ENCODE data around the gene PC. TPM values are rescaled to one million over a fixed set of nuclear protein-coding genes. Genes with fewer than 3 reads are reported as not detected.

PC gene
- total and polyA plus RNA-seq, 9 donors: 4.2 to 27.5 (median 14.7) TPM

- Histone ChIP-seq H3K9me3 (no peaks in the 10 kb centered on the region), H3K36me3 (no peaks in the 10 kb centered on the region), H3K27me3 (no peaks in the 10 kb centered on the region), H3K27ac (no peak overlapping the region), H3K4me3 (no peak overlapping the region), H3K4me1 (ENCODE audit: insufficient read depth) (no peaks in the 10 kb centered on the region)
- TF ChIP-seq EP300 (IDR thresholded peaks at IDR 0.05) (no peak), CTCF (IDR thresholded peaks at IDR 0.05) (no peak)
- no peak for DNase-seq
- intact Hi-C loops (cut with DNase I): no loop called here
- WGBS, 3 donors: 33 to 47% (median 40%) methylated on average over 9 of the region's 9 CpGs
Observed at GRCh38 chr11:66976028-66976467, 17.9 kb upstream of the PC start.

GRCh38 chr11:66975405-66976027 is 17.3 kb upstream of the PC start:
- H3K9me3 ChIP-seq: no peaks in the 10 kb centered on the region
- no peak for TF ChIP-seq CTCF (IDR thresholded peaks at IDR 0.05)
- no peak for TF ChIP-seq EP300 (IDR thresholded peaks at IDR 0.05)
- no peak for TF ChIP-seq POLR2A (IDR thresholded peaks at IDR 0.05)

GRCh38 chr11:66974724-66975404 is 16.7 kb upstream of the PC start, which contains the start of gene C11orf86:
C11orf86 (plus strand) TSS chr11:66975304; CDS start chr11:66975363, 59 bp downstream.
- DNase-seq: no peak
- Histone ChIP-seq H3K27ac (no peak within 1 kb of the TSS), H3K4me1 (ENCODE audit: insufficient read depth) (no peaks in the 10 kb centered on the region), H3K36me3 (no peaks in the 10 kb centered on the region), H3K9me3 (no peaks in the 10 kb centered on the region), H3K27me3 (no peaks in the 10 kb centered on the region), H3K4me3 (no peak within 1 kb of the TSS)
- WGBS, 3 donors: 76 to 84% (median 81%) methylated on average over 10 of the region's 10 CpGs
- intact Hi-C loops (cut with DNase I): no loop called here
- TF ChIP-seq EP300 (IDR thresholded peaks at IDR 0.05): no peak
- no peak for TF ChIP-seq CTCF (IDR thresholded peaks at IDR 0.05)
- no peak for TF ChIP-seq POLR2A (IDR thresholded peaks at IDR 0.05)

More at GRCh38 chr11:66975405-66976027, 17.3 kb upstream of the PC start:
- H3K27me3 ChIP-seq: no peaks in the 10 kb centered on the region
- no peaks in the 10 kb centered on the region for H3K36me3 ChIP-seq
- WGBS, 3 donors: 62 to 75% (median 64%) methylated on average over 11 of the region's 11 CpGs
- intact Hi-C loops (cut with DNase I): no loop called here
- no peaks in the 10 kb centered on the region for H3K4me1 ChIP-seq (ENCODE audit: insufficient read depth)
- no peak overlapping the region for H3K27ac ChIP-seq
- no peak for DNase-seq
- no peak overlapping the region for H3K4me3 ChIP-seq

GRCh38 chr11:66973956-66974580 is 15.9 kb upstream of the PC start:
- WGBS, 3 donors: 59 to 67% (median 64%) methylated on average over 8 of the region's 8 CpGs
- Histone ChIP-seq H3K27ac (no peak overlapping the region), H3K27me3 (no peaks in the 10 kb centered on the region), H3K9me3 (no peaks in the 10 kb centered on the region), H3K36me3 (no peaks in the 10 kb centered on the region), H3K4me3 (no peak overlapping the region), H3K4me1 (ENCODE audit: insufficient read depth) (no peaks in the 10 kb centered on the region)
- DNase-seq: no peak
- intact Hi-C loops (cut with DNase I): no loop called here
- TF ChIP-seq POLR2A (IDR thresholded peaks at IDR 0.05) (no peak), CTCF (IDR thresholded peaks at IDR 0.05) (no peak), EP300 (IDR thresholded peaks at IDR 0.05) (no peak)

Data from ovary (tissue), 9 donors.